BJ (cell line): ENCODE measurements around the gene USPL1. TPM values are rescaled to one million over a fixed set of nuclear protein-coding genes. Genes with fewer than 3 reads are reported as not detected.

Experiments used
- CTCF ChIA-PET: fragments of 350-600 bp; formaldehyde crosslinking; extraction: SDS; loops from one replicate; lab custom pipeline; 2021; ENCODE audit warnings: antibody characterized with exemption, inconsistent platforms; lab: Yijun Ruan, JAX
- POLR2A ChIA-PET: fragments of 300-600 bp; sonication (Branson Sonifier 250); formaldehyde crosslinking; extraction: SDS; loops from one replicate; lab custom pipeline; 2021; ENCODE audit warnings: antibody characterized with exemption; lab: Charles Lee
- DNase-seq: peaks from one replicate; pipeline ENCODE4 v3.0.0-alpha.2; 2011; ENCODE audit warnings: low read depth
- H3K27me3 ChIP-seq: 2 replicates; pipeline ENCODE4 v1.6.0; 2011; ENCODE audit warnings: low read length; ENCODE audit not compliant: control insufficient read depth, insufficient read depth
- H3K36me3 ChIP-seq: 2 replicates; pipeline ENCODE4 v1.5.1; 2011; ENCODE audit warnings: low read length; ENCODE audit not compliant: control insufficient read depth, insufficient read depth
- H3K4me3 ChIP-seq: 2 replicates; pipeline ENCODE4 v1.5.1; 2011; ENCODE audit warnings: low read depth, mild to moderate bottlenecking, control low read depth, low read length
- polyA plus RNA-seq: library from polyadenylated mRNA; depleted of rRNA; stranded (reverse); fragments of >200 nt; gene quantifications from 2 replicates; pipeline ENCODE4 v1.2.3, GENCODE V29; 2011
- TF ChIP-seq, protein P1 (sequence below): IDR thresholded peaks from 2 replicates; pipeline ENCODE4 v1.5.1; 2011; ENCODE audit warnings: low read depth, mild to moderate bottlenecking, control low read depth, inconsistent platforms, low read length, moderate library complexity; ENCODE audit not compliant: insufficient read depth

The USPL1 gene
- polyA plus RNA-seq, 1 experiment = 7.5 TPM

- TF ChIP-seq, protein P1, sequence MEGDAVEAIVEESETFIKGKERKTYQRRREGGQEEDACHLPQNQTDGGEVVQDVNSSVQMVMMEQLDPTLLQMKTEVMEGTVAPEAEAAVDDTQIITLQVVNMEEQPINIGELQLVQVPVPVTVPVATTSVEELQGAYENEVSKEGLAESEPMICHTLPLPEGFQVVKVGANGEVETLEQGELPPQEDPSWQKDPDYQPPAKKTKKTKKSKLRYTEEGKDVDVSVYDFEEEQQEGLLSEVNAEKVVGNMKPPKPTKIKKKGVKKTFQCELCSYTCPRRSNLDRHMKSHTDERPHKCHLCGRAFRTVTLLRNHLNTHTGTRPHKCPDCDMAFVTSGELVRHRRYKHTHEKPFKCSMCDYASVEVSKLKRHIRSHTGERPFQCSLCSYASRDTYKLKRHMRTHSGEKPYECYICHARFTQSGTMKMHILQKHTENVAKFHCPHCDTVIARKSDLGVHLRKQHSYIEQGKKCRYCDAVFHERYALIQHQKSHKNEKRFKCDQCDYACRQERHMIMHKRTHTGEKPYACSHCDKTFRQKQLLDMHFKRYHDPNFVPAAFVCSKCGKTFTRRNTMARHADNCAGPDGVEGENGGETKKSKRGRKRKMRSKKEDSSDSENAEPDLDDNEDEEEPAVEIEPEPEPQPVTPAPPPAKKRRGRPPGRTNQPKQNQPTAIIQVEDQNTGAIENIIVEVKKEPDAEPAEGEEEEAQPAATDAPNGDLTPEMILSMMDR = no peak
- DNase-seq = no peak
- H3K27me3 ChIP-seq = no peaks in the 10 kb centered on the region
- ChIA-PET POLR2A (no interaction called here), CTCF (interaction anchor here (1.2 to 1.9 kb wide), 2 partner anchors 54 to 114 kb away, joined by 3 to 8 read pairs; no protein-coding TSS in a partner anchor)
- peak overlapping the region; percentile 43; the same call in 1 of the 2 replicates for H3K4me3 ChIP-seq
- H3K36me3 ChIP-seq = no peaks in the 10 kb centered on the region
Observed at GRCh38 chr13:30689752-30690151, 72.0 kb downstream of the USPL1 start.

- DNase-seq = peak; percentile 83
- CTCF ChIA-PET = interaction anchor here (0.6 to 1.9 kb wide), 5 partner anchors 17 to 113 kb away, joined by 3 to 8 read pairs (median 3); no protein-coding TSS in a partner anchor
- Histone ChIP-seq H3K36me3 (no peaks in the 10 kb centered on the region), H3K4me3 (peak overlapping the region; percentile 43), H3K27me3 (no peaks in the 10 kb centered on the region)
- TF ChIP-seq, protein P1 = no peak
- POLR2A ChIA-PET = interaction anchor here (0.5 to 0.9 kb wide), 2 partner anchors 28 to 106 kb away, joined by 3 read pairs; no protein-coding TSS in a partner anchor
Observed at GRCh38 chr13:30690282-30691188, 72.8 kb downstream of the USPL1 start.

- TF ChIP-seq, protein P1 = no peak
- no peak for DNase-seq
- ChIA-PET CTCF (no interaction called here), POLR2A (no interaction called here)
- Histone ChIP-seq H3K4me3 (no peak overlapping the region), H3K27me3 (no peaks in the 10 kb centered on the region), H3K36me3 (no peaks in the 10 kb centered on the region)
Observed at GRCh38 chr13:30692113-30692512, 74.4 kb downstream of the USPL1 start.

- H3K36me3 ChIP-seq = no peaks in the 10 kb centered on the region
- TF ChIP-seq, protein P1 = no peak
- H3K4me3 ChIP-seq = no peak overlapping the region
- DNase-seq = no peak
- H3K27me3 ChIP-seq = no peaks in the 10 kb centered on the region
- CTCF ChIA-PET = interaction anchor here (0.7 kb wide), 1 partner anchor 15 kb away, joined by 3 read pairs; no protein-coding TSS in a partner anchor
- POLR2A ChIA-PET = no interaction called here
Observed at GRCh38 chr13:30696278-30697176, 78.8 kb downstream of the USPL1 start.
